Femur (tissue), 1 donor: ENCODE data around the gene ZPR1.
"Not testable (repeated sequence)": the region's sequence is repeated elsewhere in the genome, so short reads cannot be mapped to it uniquely, and the experiment has no call there.

Experiments used
- DNase-seq: peaks from one replicate; pipeline ENCODE4 v3.0.0-alpha.2; 2017

Gene ZPR1

DNA sequence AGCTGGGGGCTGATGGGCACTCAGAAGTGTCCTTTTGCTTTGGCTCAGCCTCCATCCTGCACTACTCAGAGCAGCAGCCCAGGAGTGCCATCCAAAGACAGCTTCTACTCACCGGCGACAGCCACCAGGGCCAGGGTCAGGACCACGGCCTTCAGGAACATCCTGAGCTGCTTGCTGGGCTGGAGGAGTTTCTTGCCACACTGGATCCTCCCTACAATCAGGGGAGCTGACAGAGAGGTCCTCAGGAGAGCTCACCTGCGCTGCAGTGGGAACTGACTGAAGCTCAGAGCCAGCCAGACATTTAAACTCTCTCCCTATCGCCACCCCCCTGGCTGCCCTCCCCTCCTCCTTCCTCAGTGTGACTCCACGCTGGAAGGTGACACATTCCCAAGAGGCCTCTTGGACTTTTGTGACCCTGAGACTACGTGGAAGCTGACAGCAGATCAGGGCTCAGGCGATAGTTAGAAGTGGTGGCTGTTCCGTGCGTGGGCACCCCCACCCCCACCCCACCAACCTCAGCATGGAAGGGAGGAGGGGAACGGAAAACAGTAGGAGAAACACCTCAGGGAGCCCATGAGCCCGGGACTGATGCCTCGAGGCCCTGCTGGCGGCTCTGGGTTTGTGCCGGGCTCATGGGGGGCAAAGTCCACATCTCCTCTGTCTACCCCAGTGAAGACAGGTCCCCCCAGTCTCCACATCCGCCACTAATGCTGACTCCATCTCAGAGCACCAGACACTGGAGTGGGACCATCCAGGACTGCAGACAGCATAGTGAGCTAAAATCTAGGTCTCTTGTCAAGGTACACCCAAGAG lies 35.4 kb upstream of the ZPR1 start, which contains the start of gene APOA4:
TSS of gene APOA4 (minus strand) at position 274 of the 813 bp plus-strand sequence. CDS start at position 161, 113 bp downstream.
- DNase-seq = no peak

DNA sequence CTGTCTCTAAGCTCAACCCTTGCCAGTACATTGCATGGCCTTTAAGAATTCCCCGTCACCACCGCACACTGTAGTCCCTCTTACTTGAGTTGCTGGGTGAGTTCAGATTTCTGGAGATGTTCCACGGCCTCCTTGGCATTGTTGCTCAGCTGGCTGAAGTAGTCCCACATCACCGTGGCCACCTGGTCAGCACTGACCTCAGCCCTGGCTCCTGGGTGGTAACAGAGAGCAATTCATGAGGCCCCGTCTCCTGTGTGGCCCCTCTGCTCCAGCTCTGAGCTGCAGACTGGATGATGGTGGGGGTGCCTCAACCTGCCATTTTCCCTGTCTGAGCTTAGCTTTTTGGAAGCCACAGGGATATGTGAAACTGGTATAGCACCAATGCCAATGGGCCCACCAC lies 34.8 kb upstream of the ZPR1 start:
- no peak for DNase-seq

DNA sequence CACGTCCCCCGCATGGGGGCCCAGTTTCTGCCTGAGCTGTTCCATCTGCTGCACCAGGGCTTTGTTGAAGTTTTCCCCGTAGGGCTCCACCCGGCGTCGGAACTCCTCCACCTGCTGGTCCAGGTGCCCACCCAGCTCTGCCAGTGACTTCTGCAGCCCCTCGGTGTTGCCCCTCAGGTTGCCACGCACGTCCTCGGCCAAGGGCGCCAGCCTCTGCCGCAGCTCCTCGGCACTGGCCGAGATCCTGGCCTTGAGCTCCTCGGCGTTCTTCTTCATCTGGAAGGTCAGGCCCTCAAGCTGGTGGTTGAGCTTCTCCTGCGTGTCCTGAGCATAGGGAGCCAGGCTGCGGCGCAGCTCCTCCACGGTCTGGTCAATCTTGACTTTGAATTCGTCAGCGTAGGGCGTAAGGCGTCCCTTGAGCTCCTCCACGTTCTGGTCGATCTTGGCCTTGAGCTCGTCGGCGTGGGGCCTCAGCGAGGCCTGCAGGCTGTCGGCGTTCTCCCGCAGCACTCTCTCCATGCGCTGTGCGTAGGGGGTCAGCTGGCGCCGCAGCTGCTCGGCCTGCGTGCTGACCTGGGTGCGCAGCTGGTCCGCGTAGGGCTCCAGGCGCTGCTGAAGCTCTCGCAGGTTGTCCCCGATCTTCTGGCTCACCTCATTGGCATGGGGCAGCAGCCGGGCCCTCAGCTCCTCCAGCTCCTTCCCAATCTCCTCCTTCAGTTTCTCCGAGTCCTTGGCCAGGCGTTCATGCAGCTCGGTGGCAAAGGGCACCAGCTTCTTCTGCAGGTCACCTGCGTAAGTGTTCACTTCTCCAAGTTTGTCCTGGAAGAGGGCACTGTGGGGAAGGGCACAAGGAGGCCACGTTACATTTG lies 33.5 kb upstream of the ZPR1 start:
- no peak for DNase-seq

GRCh38 chr11:116819049-116819448 lies 31.2 kb upstream of the ZPR1 start:
- no peak for DNase-seq

GRCh38 chr11:116814502-116814901 lies 26.7 kb upstream of the ZPR1 start:
- no peak for DNase-seq

- DNase-seq = no peak
Observed at GRCh38 chr11:116813781-116814471, 26.1 kb upstream of the ZPR1 start.

GRCh38 chr11:116813170-116813569 lies 25.3 kb upstream of the ZPR1 start:
- no peak for DNase-seq

- DNase-seq = no peak
Observed at GRCh38 chr11:116812109-116812508, 24.3 kb upstream of the ZPR1 start.

- no peak for DNase-seq
Observed at GRCh38 chr11:116811194-116811593, 23.4 kb upstream of the ZPR1 start.

GRCh38 chr11:116808262-116809175 lies 20.7 kb upstream of the ZPR1 start:
- DNase-seq = no peak

GRCh38 chr11:116807601-116808261 lies 19.9 kb upstream of the ZPR1 start:
- no peak for DNase-seq

GRCh38 chr11:116804001-116804400 lies 16.2 kb upstream of the ZPR1 start:
- DNase-seq = no peak

DNA sequence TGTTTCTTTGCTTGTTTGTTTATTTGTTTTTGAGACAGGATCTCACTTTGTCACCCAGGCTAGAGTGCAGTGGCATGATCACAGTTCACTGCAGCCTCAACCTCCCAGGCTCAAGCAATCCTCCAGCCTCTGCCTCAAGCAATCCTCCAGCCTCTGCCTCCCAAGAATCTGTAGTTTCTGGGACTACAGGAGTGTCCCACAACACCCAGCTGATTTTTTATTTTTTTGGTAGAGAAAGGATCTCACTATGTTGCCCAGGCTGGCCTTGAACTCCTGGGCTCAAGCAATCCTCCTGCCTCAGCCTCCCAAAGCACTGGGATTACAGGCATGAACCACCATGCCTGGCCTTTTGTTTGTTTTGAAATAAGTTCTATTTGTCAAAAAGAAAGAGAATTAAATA lies 13.8 kb upstream of the ZPR1 start:
- not testable (repeated sequence) for DNase-seq

DNA sequence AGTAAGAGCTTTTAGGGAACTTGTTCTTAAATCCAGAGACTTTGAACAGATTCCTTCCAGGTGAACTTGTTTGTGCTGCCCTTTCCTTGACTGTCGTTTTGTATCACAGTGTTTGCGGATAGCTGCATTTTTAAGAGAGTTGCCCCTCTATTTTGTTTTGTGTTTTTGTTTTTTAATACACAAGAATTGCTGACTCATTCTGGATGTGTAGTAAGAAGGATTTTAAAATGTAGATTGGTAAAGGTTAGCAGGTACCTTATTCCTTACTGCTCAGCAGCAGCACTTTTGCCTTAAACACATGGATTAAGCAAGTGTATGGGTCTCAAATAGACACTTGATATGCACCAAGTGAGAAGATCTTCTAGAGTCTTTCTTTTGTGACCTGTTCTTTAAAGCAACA lies 12.8 kb upstream of the ZPR1 start:
- no peak for DNase-seq

DNA sequence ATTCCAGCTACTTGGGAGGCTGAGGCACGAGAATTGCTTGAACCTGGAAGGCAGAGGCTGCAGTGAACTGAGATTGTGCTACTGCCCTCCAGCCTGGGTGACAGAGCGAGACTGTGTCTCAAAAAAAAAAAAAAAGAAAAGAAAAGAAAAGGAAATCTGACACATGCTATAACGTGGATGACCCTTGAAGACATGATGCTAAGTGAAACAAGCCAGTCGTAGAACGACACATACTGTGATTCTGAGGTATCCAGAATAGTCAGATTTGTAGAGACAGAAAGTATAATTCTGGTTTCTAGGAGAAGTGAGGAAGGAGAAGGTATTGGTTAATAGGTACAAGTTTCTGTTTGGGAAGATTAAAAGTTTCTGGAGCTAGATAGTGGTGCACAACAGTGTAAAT lies 10.5 kb upstream of the ZPR1 start:
- no peak for DNase-seq

GRCh38 chr11:116797816-116798215 lies 10.0 kb upstream of the ZPR1 start:
- no peak for DNase-seq

DNA sequence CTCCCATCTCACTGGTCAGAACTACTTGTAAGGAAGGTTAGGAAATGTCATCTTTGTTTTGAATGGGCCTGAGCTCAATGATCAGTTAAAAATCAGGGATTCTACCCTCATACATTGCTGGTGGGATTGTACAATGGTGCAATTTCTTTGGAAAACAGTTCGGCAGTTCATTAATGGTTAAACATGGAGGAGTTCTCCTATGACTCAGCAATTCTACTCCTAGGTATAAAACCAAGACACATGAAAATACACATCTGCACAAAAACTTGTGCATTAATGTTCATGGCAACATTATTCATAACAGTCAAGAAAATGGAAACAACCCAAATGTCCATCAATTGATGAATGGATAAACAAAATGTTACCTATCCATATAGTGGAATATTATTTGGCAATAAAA lies 8.7 kb upstream of the ZPR1 start:
- DNase-seq = no peak

DNA sequence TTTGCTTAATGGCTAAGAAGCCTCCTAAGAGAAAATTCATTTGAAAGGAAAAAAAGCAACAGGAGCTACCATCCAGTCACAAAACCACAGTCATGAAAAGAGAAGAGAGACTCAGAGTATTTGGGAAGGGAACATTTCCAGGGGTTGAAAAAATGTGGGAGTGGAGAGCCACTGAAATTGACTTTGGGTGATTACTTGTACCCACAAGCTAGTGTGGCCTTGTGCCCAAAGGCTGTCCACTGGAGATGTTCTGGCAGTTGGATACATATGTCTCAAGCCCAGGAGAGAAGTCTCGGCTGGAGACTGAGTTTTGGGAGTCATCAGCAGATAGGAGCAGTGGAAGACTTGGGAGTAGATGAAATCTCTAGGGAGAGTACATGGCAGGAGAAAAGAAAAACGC lies 7.0 kb upstream of the ZPR1 start:
- DNase-seq = no peak

DNA sequence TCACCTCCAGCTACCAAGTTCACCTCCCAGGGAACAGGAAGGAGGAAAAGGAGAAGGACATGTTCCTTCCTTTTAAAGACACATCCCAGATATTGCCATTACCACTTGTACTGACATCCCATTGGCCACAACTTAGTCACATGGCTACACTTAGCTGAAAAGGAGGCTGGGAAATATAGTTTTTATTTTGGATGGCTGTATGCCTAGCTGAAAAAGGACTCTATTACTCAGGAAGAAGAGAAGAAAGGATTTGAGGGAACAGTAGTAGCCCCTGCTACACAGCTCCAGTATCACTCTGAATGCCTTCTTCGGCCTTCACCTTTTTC lies 5.9 kb upstream of the ZPR1 start:
- no peak for DNase-seq

- no peak for DNase-seq
Observed at GRCh38 chr11:116792869-116793771, 5.3 kb upstream of the ZPR1 start.
